K562 (cell line): Measurements from ENCODE around the gene CLCNKB. TPM values are rescaled to one million over a fixed set of nuclear protein-coding genes. Genes with fewer than 3 reads are reported as not detected.

Experiments
- AFF1 ChIP-seq, 2 experiments: fragments of 450-650 bp; IDR thresholded peaks; 2 replicates each; pipeline ENCODE4 v1.6.1; 2018; ENCODE audit warnings: mild to moderate bottlenecking in 2 of 2, low read depth in 1 of 2; ENCODE audit not compliant: partially characterized antibody in 2 of 2
- BCOR ChIP-seq: fragments of 450-650 bp; IDR thresholded peaks from 2 replicates; pipeline ENCODE4 v1.6.1; 2016
- GTF2F1 ChIP-seq: IDR thresholded peaks from 2 replicates; pipeline ENCODE4 v1.6.1; 2011; ENCODE audit warnings: low read depth, low read length, improper control_type of control experiment
- HDAC1 ChIP-seq, 2 experiments: fragments of 450-650 bp; IDR thresholded peaks; 2 replicates each; pipeline ENCODE4 v1.6.1; 2016 to 2017; ENCODE audit warnings: inconsistent platforms in 1 of 2, mild to moderate bottlenecking in 1 of 2, moderate library complexity in 1 of 2
- HEY1 ChIP-seq: fragments of 250-450 bp; sonication (Bioruptor Pico); IDR thresholded peaks from 2 replicates; pipeline ENCODE4 v1.5.0; 2020; ENCODE audit warnings: mild to moderate bottlenecking, moderate library complexity, borderline replicate concordance
- ILK ChIP-seq: fragments of 450-650 bp; IDR thresholded peaks from 2 replicates; pipeline ENCODE4 v1.6.1; 2016; ENCODE audit warnings: missing genetic modification characterization, low read depth, mild to moderate bottlenecking, missing compliant biosample characterization, moderate library complexity, borderline replicate concordance
- L3MBTL2 ChIP-seq: fragments of 450-650 bp; IDR thresholded peaks from 2 replicates; pipeline ENCODE4 v1.6.1; 2016; ENCODE audit warnings: mild to moderate bottlenecking, moderate library complexity
- MAZ ChIP-seq, 2 experiments: fragments of 450-650 bp in 1 of 2; sonication (generic) in 1 of 2; formaldehyde crosslinking; IDR thresholded peaks in 1 of 2; conservative IDR thresholded peaks in 1 of 2; 2 replicates each; pipeline versions ENCODE4 v1.4.0 to v1.5.0; 2020; ENCODE audit warnings: mild to moderate bottlenecking in 1 of 2, missing genetic modification reagents in 1 of 2
- MIER1 ChIP-seq: fragments of 450-650 bp; IDR thresholded peaks from 2 replicates; pipeline ENCODE4 v1.6.1; 2016; ENCODE audit warnings: antibody characterized with exemption, mild to moderate bottlenecking, low read depth
- TFE3 ChIP-seq: fragments of 450-650 bp; formaldehyde crosslinking; IDR thresholded peaks from 2 replicates; pipeline ENCODE4 v1.4.0; 2020; ENCODE audit warnings: mild to moderate bottlenecking, mixed read lengths
- ZKSCAN3 ChIP-seq: fragments of 250-450 bp; sonication (Bioruptor Pico); IDR thresholded peaks from 2 replicates; pipeline ENCODE4 v1.4.0; 2020
- ZNF224 ChIP-seq: sonication (generic); formaldehyde crosslinking; IDR thresholded peaks from 2 replicates; pipeline ENCODE4 v1.8.0; 2022; ENCODE audit warnings: mild to moderate bottlenecking, missing genetic modification reagents
- ZNF384 ChIP-seq: IDR thresholded peaks from 2 replicates; pipeline ENCODE4 v1.6.1; 2012; ENCODE audit warnings: low read depth, low read length, improper control_type of control experiment
- ZNF408 ChIP-seq: fragments of 250-450 bp; sonication (Bioruptor Pico); IDR thresholded peaks from 2 replicates; pipeline ENCODE4 v1.4.0; 2020; ENCODE audit warnings: low read depth, mild to moderate bottlenecking, moderate library complexity
- ZNF780A ChIP-seq: fragments of 250-450 bp; sonication (Bioruptor Pico); IDR thresholded peaks from 2 replicates; pipeline ENCODE4 v1.5.0; 2021; ENCODE audit warnings: mild to moderate bottlenecking
- polyA plus RNA-seq, 8 experiments: library from polyadenylated mRNA; depleted of rRNA in 4 of 8; stranded (reverse) in 5 of 8; unstranded in 3 of 8; fragments of >200 nt; fragmentation: Nextera tagmentation in 2 of 8; fragmentation: Illumina TruSeq in 1 of 8; extraction: Ambion mirVana in 2 of 8; extraction: Trizol in 1 of 8; gene quantifications; 2 replicates each; pipeline versions ENCODE4 v1.2.1 to v1.2.3, GENCODE V29; 2011 to 2014; ENCODE audit warnings: inconsistent platforms in 1 of 8, missing spikeins in 1 of 8
- total RNA-seq, 7 experiments: library from RNA; depleted of rRNA in 6 of 7; stranded (reverse); fragments of >200 nt in 6 of 7; fragmentation: Illumina TruSeq in 2 of 7; extraction: Trizol in 2 of 7; gene quantifications; 2 replicates each; pipeline versions ENCODE4 v1.2.1 to v1.2.3, GENCODE V29; 2011 to 2021; ENCODE audit warnings: low replicate concordance in 1 of 7
- TF ChIP-seq, protein P1 (sequence below): fragments of 450-650 bp; IDR thresholded peaks from 2 replicates; pipeline ENCODE4 v1.7.0; 2016; ENCODE audit warnings: borderline replicate concordance
- TF ChIP-seq, protein P2 (sequence below): sonication (generic); formaldehyde crosslinking; IDR thresholded peaks from 2 replicates; pipeline ENCODE4 v1.8.0; 2023; ENCODE audit warnings: mild to moderate bottlenecking, missing genetic modification reagents

The CLCNKB gene
- total and polyA plus RNA-seq, 9 of the 15 experiments (the other 6 are each of a cell fraction or from before 2014, with no cell fraction given): 0.08 to 1.7 (median 0.64) TPM

DNA sequence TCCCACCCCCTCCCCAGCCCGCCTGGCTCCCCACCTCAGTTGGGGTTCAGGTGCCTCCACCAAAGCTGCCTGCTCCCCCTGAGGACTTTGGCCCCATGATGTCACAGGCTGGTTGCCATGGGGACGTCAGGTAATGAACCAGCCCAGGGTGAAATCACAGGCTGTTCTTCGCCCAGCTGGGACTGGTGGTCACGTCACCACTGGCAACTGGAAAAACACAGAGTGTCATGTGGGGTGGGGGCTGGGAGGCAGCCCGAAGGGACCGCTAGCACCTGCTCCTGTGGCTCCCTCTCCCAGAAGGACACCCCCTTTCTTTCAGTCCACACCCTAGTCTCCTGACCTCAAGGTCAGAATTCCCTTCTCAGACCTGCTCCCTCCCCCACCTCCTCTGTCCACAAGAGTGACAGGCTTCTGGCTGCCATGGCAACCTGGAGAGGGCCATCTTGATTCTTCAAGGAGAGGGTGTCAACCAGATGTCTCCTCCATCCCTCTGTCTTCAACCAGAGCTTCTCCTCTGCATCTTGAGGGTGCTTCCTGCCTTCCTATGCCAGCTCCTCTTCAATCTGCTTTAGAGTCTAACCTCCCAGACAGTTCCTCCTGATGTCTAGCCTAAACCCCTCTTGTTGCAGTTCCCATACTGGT lies 23.7 kb downstream of the CLCNKB start (continued):
- TF ChIP-seq, protein P1, sequence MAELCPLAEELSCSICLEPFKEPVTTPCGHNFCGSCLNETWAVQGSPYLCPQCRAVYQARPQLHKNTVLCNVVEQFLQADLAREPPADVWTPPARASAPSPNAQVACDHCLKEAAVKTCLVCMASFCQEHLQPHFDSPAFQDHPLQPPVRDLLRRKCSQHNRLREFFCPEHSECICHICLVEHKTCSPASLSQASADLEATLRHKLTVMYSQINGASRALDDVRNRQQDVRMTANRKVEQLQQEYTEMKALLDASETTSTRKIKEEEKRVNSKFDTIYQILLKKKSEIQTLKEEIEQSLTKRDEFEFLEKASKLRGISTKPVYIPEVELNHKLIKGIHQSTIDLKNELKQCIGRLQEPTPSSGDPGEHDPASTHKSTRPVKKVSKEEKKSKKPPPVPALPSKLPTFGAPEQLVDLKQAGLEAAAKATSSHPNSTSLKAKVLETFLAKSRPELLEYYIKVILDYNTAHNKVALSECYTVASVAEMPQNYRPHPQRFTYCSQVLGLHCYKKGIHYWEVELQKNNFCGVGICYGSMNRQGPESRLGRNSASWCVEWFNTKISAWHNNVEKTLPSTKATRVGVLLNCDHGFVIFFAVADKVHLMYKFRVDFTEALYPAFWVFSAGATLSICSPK: no peak
- TF ChIP-seq GTF2F1 (no peak), L3MBTL2 (no peak), ILK (tag) (no peak), MIER1 (no peak), HDAC1 (IDR thresholded peaks at IDR 0.05) (no peak), ZNF224 (CRISPR knock-in tag) (no peak), ZKSCAN3 (CRISPR knock-in tag) (no peak), TFE3 (CRISPR knock-in tag) (no peak), ZNF384 (no peak), AFF1 (IDR thresholded peaks at IDR 0.05; ENCODE audit: low read depth in 1 of 2, partially characterized antibody in 2 of 2) (no peak), ZNF408 (CRISPR knock-in tag) (no peak), BCOR (peak; percentile 67), ZNF780A (CRISPR knock-in tag) (no peak), MAZ (CRISPR knock-in tag; conservative IDR thresholded peaks at IDR 0.05 in 1 of 2, IDR thresholded peaks at IDR 0.05 in 1 of 2) (no peak), HEY1 (no peak)
- TF ChIP-seq, protein P2, sequence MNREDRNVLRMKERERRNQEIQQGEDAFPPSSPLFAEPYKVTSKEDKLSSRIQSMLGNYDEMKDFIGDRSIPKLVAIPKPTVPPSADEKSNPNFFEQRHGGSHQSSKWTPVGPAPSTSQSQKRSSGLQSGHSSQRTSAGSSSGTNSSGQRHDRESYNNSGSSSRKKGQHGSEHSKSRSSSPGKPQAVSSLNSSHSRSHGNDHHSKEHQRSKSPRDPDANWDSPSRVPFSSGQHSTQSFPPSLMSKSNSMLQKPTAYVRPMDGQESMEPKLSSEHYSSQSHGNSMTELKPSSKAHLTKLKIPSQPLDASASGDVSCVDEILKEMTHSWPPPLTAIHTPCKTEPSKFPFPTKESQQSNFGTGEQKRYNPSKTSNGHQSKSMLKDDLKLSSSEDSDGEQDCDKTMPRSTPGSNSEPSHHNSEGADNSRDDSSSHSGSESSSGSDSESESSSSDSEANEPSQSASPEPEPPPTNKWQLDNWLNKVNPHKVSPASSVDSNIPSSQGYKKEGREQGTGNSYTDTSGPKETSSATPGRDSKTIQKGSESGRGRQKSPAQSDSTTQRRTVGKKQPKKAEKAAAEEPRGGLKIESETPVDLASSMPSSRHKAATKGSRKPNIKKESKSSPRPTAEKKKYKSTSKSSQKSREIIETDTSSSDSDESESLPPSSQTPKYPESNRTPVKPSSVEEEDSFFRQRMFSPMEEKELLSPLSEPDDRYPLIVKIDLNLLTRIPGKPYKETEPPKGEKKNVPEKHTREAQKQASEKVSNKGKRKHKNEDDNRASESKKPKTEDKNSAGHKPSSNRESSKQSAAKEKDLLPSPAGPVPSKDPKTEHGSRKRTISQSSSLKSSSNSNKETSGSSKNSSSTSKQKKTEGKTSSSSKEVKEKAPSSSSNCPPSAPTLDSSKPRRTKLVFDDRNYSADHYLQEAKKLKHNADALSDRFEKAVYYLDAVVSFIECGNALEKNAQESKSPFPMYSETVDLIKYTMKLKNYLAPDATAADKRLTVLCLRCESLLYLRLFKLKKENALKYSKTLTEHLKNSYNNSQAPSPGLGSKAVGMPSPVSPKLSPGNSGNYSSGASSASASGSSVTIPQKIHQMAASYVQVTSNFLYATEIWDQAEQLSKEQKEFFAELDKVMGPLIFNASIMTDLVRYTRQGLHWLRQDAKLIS (CRISPR knock-in tag): no peak
